NCI-H1092 treated with DMSO at 0.1 percent for 48 hours (cell line): ENCODE measurements around the gene SMAD1.
"Not testable (repeated sequence)": the region's sequence is repeated elsewhere in the genome, so short reads cannot be mapped to it uniquely, and the experiment has no call there.

Source experiments
- DNase-seq: peaks from one replicate; lab custom pipeline; 2025; lab: John Stamatoyannopoulos, UW

Gene SMAD1

GRCh38 chr4:145528601-145529000, 46.9 kb downstream of the SMAD1 start:
- DNase-seq = no peak

GRCh38 chr4:145530189-145530588, 48.5 kb downstream of the SMAD1 start:
- no peak for DNase-seq

- DNase-seq = no peak
Observed at GRCh38 chr4:145530662-145531061, 49.0 kb downstream of the SMAD1 start.

- DNase-seq = no peak
Observed at GRCh38 chr4:145531223-145531622, 49.6 kb downstream of the SMAD1 start.

GRCh38 chr4:145531859-145532258, 50.2 kb downstream of the SMAD1 start:
- DNase-seq = no peak

- DNase-seq = no peak
Observed at GRCh38 chr4:145533001-145533400, 51.3 kb downstream of the SMAD1 start.

- not testable (repeated sequence) for DNase-seq
Observed at GRCh38 chr4:145533415-145533814, 51.8 kb downstream of the SMAD1 start.

GRCh38 chr4:145533961-145534360, 52.3 kb downstream of the SMAD1 start:
- no peak for DNase-seq

- DNase-seq = no peak
Observed at GRCh38 chr4:145535202-145535601, 53.5 kb downstream of the SMAD1 start.

GRCh38 chr4:145536044-145536443, 54.4 kb downstream of the SMAD1 start:
- no peak for DNase-seq

- no peak for DNase-seq
Observed at GRCh38 chr4:145538596-145538995, 56.9 kb downstream of the SMAD1 start.

- DNase-seq = no peak
Observed at GRCh38 chr4:145539671-145540070, 58.0 kb downstream of the SMAD1 start.

GRCh38 chr4:145540235-145540634, 58.6 kb downstream of the SMAD1 start:
- no peak for DNase-seq

- no peak for DNase-seq
Observed at GRCh38 chr4:145541346-145541745, 59.7 kb downstream of the SMAD1 start.

- no peak for DNase-seq
Observed at GRCh38 chr4:145545031-145545430, 63.4 kb downstream of the SMAD1 start.

GRCh38 chr4:145545538-145546174, 64.0 kb downstream of the SMAD1 start:
- DNase-seq = no peak

GRCh38 chr4:145546175-145546915, 64.7 kb downstream of the SMAD1 start:
- no peak for DNase-seq

- no peak for DNase-seq
Observed at GRCh38 chr4:145551660-145552059, 70.0 kb downstream of the SMAD1 start.

GRCh38 chr4:145552181-145552822, 70.6 kb downstream of the SMAD1 start:
- DNase-seq = no peak

- DNase-seq = no peak
Observed at GRCh38 chr4:145553375-145553774, 71.7 kb downstream of the SMAD1 start.

GRCh38 chr4:145554691-145555090, 73.0 kb downstream of the SMAD1 start:
- DNase-seq = no peak

GRCh38 chr4:145557720-145558119, 76.1 kb downstream of the SMAD1 start:
- peak; percentile 53 for DNase-seq

- DNase-seq = no peak
Observed at GRCh38 chr4:145563293-145563985, 81.8 kb downstream of the SMAD1 start.
